H9 (cell line): ENCODE data around the gene MED8. TPM values are rescaled to one million over a fixed set of nuclear protein-coding genes. Genes with fewer than 3 reads are reported as not detected.

Source experiments
- DNase-seq: peaks from one replicate; pipeline ENCODE4 v3.0.0-alpha.2; 2017
- H2AFZ ChIP-seq: one replicate; pipeline ENCODE4 v1.6.1; 2013; ENCODE audit warnings: mild to moderate bottlenecking, low read length, control low read depth, moderate library complexity
- H2AK5ac ChIP-seq: 2 replicates; pipeline ENCODE4 v1.6.1; 2013; ENCODE audit warnings: low read length, control low read depth, mixed read lengths; ENCODE audit not compliant: insufficient read length
- H2BK120ac ChIP-seq: one replicate; pipeline ENCODE4 v1.6.1; 2013; ENCODE audit warnings: low read depth, mild to moderate bottlenecking, low read length, control low read depth, inconsistent platforms; ENCODE audit not compliant: poor library complexity, severe bottlenecking
- H2BK12ac ChIP-seq: 2 replicates; pipeline ENCODE4 v1.6.1; 2013; ENCODE audit warnings: low read length, control low read depth, mixed read lengths, low read depth; ENCODE audit not compliant: insufficient read length
- H2BK15ac ChIP-seq: 2 replicates; pipeline ENCODE4 v1.6.1; 2013; ENCODE audit warnings: low read depth, low read length, control low read depth
- H2BK20ac ChIP-seq: one replicate; pipeline ENCODE4 v1.6.1; 2013; ENCODE audit warnings: low read depth, mild to moderate bottlenecking, low read length, control low read depth, inconsistent platforms; ENCODE audit not compliant: poor library complexity, severe bottlenecking
- H2BK5ac ChIP-seq: 2 replicates; pipeline ENCODE4 v1.6.1; 2013; ENCODE audit warnings: low read length, control low read depth, mixed read lengths; ENCODE audit not compliant: insufficient read length
- H3K14ac ChIP-seq: 2 replicates; pipeline ENCODE4 v1.6.1; 2013; ENCODE audit warnings: low read length, control low read depth; ENCODE audit not compliant: insufficient read depth
- H3K18ac ChIP-seq: 2 replicates; pipeline ENCODE4 v1.6.1; 2013; ENCODE audit warnings: low read depth, mild to moderate bottlenecking, mixed read lengths, low read length, control low read depth; ENCODE audit not compliant: insufficient read length
- H3K23ac ChIP-seq: 2 replicates; pipeline ENCODE4 v1.6.1; 2013; ENCODE audit warnings: low read length, control low read depth, mixed read lengths, low read depth; ENCODE audit not compliant: insufficient read length
- H3K23me2 ChIP-seq: 2 replicates; pipeline ENCODE4 v1.6.1; 2013; ENCODE audit warnings: low read depth, mild to moderate bottlenecking, mixed read lengths, low read length, control low read depth; ENCODE audit not compliant: insufficient read length, poor library complexity, severe bottlenecking
- H3K27ac ChIP-seq: 2 replicates; pipeline ENCODE4 v1.5.1; 2013; ENCODE audit warnings: low read length, control low read depth, mixed read lengths, low read depth; ENCODE audit not compliant: insufficient read length
- H3K27me3 ChIP-seq: 2 replicates; pipeline ENCODE4 v1.6.1; 2013; ENCODE audit warnings: low read length, control low read depth, inconsistent platforms; ENCODE audit not compliant: insufficient read depth
- H3K4ac ChIP-seq: 2 replicates; pipeline ENCODE4 v1.6.1; 2013; ENCODE audit warnings: low read depth, mild to moderate bottlenecking, control low read depth, inconsistent platforms, low read length, moderate library complexity
- H3K4me1 ChIP-seq: 2 replicates; pipeline ENCODE4 v1.6.1; 2013; ENCODE audit warnings: low read length, control low read depth, inconsistent platforms; ENCODE audit not compliant: insufficient read depth
- H3K4me2 ChIP-seq: 2 replicates; pipeline ENCODE4 v1.6.1; 2013; ENCODE audit warnings: low read length, control low read depth, mixed read lengths; ENCODE audit not compliant: insufficient read length, insufficient read depth
- H3K56ac ChIP-seq: 2 replicates; pipeline ENCODE4 v1.6.1; 2013; ENCODE audit warnings: low read depth, mild to moderate bottlenecking, mixed read lengths, low read length, control low read depth; ENCODE audit not compliant: insufficient read length
- H3K79me1 ChIP-seq: 2 replicates; pipeline ENCODE4 v1.6.1; 2013; ENCODE audit warnings: low read depth, mild to moderate bottlenecking, moderate library complexity, low read length, control low read depth, inconsistent platforms; ENCODE audit not compliant: insufficient read depth, poor library complexity, severe bottlenecking
- H3K79me2 ChIP-seq: 2 replicates; pipeline ENCODE4 v1.6.1; 2013; ENCODE audit warnings: low read length, control low read depth, inconsistent platforms; ENCODE audit not compliant: insufficient read depth
- H3K9ac ChIP-seq: 2 replicates; pipeline ENCODE4 v1.6.1; 2013; ENCODE audit warnings: low read length, control low read depth, mixed read lengths; ENCODE audit not compliant: insufficient read length; ENCODE audit errors: extremely low read depth
- H3K9me3 ChIP-seq: one replicate; pipeline ENCODE4 v1.6.1; 2013; ENCODE audit warnings: low read depth, low read length, inconsistent platforms; ENCODE audit not compliant: control insufficient read depth
- H3T11ph ChIP-seq: one replicate; pipeline ENCODE4 v1.6.1; 2013; ENCODE audit warnings: mild to moderate bottlenecking, low read length, control low read depth, inconsistent platforms
- H4K20me1 ChIP-seq: one replicate; pipeline ENCODE4 v1.6.1; 2013; ENCODE audit not compliant: control insufficient read depth, insufficient read length, insufficient read depth
- H4K5ac ChIP-seq: 2 replicates; pipeline ENCODE4 v1.6.1; 2013; ENCODE audit warnings: low read depth, mild to moderate bottlenecking, mixed read lengths, low read length, control low read depth; ENCODE audit not compliant: insufficient read length
- H4K8ac ChIP-seq: replicated peaks from 2 replicates; pipeline ENCODE4 v1.6.1; 2013; ENCODE audit warnings: low read length, control low read depth, mixed read lengths, low read depth; ENCODE audit not compliant: insufficient read length
- H4K91ac ChIP-seq: 2 replicates; pipeline ENCODE4 v1.6.1; 2013; ENCODE audit warnings: low read depth, mild to moderate bottlenecking, moderate library complexity, mixed read lengths, low read length, control low read depth; ENCODE audit not compliant: insufficient read length
- H3K27ac Mint-ChIP-seq, 3 experiments: 2 replicates in 2 of 3; 3 replicates in 1 of 3; pipeline ENCODE4 v1.8.0; 2020 to 2021; ENCODE audit warnings: mixed read lengths in 3 of 3, mild to moderate bottlenecking in 1 of 3, moderate library complexity in 1 of 3
- H3K27me3 Mint-ChIP-seq: 2 replicates; pipeline ENCODE4 v1.8.0; 2021; ENCODE audit warnings: low read depth, mild to moderate bottlenecking, moderate library complexity, mixed read lengths
- H3K36me3 Mint-ChIP-seq, 3 experiments: 2 replicates in 2 of 3; 3 replicates in 1 of 3; pipeline ENCODE4 v1.8.0; 2020 to 2021; ENCODE audit warnings: low read depth in 3 of 3, mixed read lengths in 3 of 3; ENCODE audit not compliant: insufficient read depth in 1 of 3
- H3K4me1 Mint-ChIP-seq, 2 experiments: 2 replicates each; pipeline ENCODE4 v1.8.0; 2020; ENCODE audit warnings: mixed read lengths in 2 of 2
- H3K4me3 Mint-ChIP-seq, 2 experiments: 2 replicates in 1 of 2; 3 replicates in 1 of 2; pipeline ENCODE4 v1.8.0; 2020 to 2021; ENCODE audit warnings: mild to moderate bottlenecking in 2 of 2, mixed read lengths in 2 of 2, moderate library complexity in 1 of 2
- H3K9me3 Mint-ChIP-seq, 2 experiments: 2 replicates in 1 of 2; 3 replicates in 1 of 2; pipeline ENCODE4 v1.8.0; 2020; ENCODE audit warnings: mild to moderate bottlenecking in 2 of 2, mixed read lengths in 2 of 2, moderate library complexity in 1 of 2
- WGBS: extraction: QIAGEN DNeasy Blood & Tissue Kit; methylation state at CpG from one replicate; pipeline ENCODE4 v1.1.7; 2013; ENCODE audit warnings: missing lambda C conversion rate, low lambda C conversion rate, mixed read lengths; ENCODE audit not compliant: insufficient read length; ENCODE audit errors: extremely low coverage; 5-methylcytosine and 5-hydroxymethylcytosine counted together
- total RNA-seq: library from RNA; stranded (reverse); gene quantifications from 2 replicates; pipeline ENCODE4 v1.2.1, GENCODE V29; 2021
- TF ChIP-seq, protein P1 (sequence below): fragments of 200-600 bp; sonication (generic); conservative IDR thresholded peaks from 3 replicates; pipeline ENCODE4 v1.8.0; 2021; ENCODE audit warnings: antibody characterized with exemption, mild to moderate bottlenecking

Gene MED8
- total RNA-seq, 1 experiment from 2014 or later = 23.0 TPM

DNA sequence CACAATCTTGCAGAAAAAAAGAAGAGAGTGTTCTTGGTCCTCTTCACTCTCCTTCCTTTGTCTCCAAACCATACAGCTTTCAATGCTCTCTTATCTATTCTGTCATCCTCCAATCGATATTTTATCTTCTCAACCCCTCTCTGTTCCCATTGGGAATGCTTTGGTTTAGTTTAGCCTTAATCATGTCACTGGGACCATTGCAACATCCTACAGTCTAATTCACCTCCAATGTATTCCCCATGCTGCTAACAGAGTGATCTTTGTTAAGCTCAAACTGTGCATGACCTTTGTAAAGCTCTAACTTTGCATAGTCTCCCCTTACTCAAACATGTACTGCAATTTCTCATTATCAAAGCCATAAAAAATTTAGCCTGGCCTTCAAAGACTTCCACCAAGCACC, 49.0 kb downstream of the MED8 start:
- Histone ChIP-seq H3K9ac (no peak overlapping the region), H3K4ac (no peak overlapping the region), H3K79me2 (no peaks in the 10 kb centered on the region), H3K23ac (no peak overlapping the region), H4K5ac (no peak overlapping the region), H2BK20ac (no peak overlapping the region), H3K4me2 (no peak overlapping the region), H2BK15ac (no peak overlapping the region; the same call in 1 of the 2 replicates), H4K20me1 (no peaks in the 10 kb centered on the region), H3K56ac (no peak overlapping the region), H2BK120ac (no peak overlapping the region), H3K18ac (no peak overlapping the region), H3K14ac (no peak overlapping the region), H3K27me3 (no peaks in the 10 kb centered on the region), H2BK12ac (no peak overlapping the region), H3K23me2 (no peaks in the 10 kb centered on the region), H3K9me3 (no peaks in the 10 kb centered on the region), H2AFZ (no peak overlapping the region), H2BK5ac (no peak overlapping the region), H4K91ac (no peak overlapping the region), H4K8ac (no peak overlapping the region), H2AK5ac (no peak overlapping the region), H3K4me1 (no peaks in the 10 kb centered on the region), H3T11ph (no peak overlapping the region), H3K27ac (no peak overlapping the region), H3K79me1 (no peaks in the 10 kb centered on the region)
- H3K4me3 Mint-ChIP-seq = no peak overlapping the region
- WGBS = 100% methylated on average over 1 of the region's 1 CpG
- H3K36me3 Mint-ChIP-seq = no peaks in the 10 kb centered on the region
- H3K9me3 Mint-ChIP-seq = no peaks in the 10 kb centered on the region
- H3K27ac Mint-ChIP-seq = no peak overlapping the region
- peaks cover 4 to 5% of the 10 kb centered on the region in 2 experiments for H3K4me1 Mint-ChIP-seq
- DNase-seq = no peak
- peaks cover 20% of the 10 kb centered on the region for H3K27me3 Mint-ChIP-seq
- TF ChIP-seq, protein P1, sequence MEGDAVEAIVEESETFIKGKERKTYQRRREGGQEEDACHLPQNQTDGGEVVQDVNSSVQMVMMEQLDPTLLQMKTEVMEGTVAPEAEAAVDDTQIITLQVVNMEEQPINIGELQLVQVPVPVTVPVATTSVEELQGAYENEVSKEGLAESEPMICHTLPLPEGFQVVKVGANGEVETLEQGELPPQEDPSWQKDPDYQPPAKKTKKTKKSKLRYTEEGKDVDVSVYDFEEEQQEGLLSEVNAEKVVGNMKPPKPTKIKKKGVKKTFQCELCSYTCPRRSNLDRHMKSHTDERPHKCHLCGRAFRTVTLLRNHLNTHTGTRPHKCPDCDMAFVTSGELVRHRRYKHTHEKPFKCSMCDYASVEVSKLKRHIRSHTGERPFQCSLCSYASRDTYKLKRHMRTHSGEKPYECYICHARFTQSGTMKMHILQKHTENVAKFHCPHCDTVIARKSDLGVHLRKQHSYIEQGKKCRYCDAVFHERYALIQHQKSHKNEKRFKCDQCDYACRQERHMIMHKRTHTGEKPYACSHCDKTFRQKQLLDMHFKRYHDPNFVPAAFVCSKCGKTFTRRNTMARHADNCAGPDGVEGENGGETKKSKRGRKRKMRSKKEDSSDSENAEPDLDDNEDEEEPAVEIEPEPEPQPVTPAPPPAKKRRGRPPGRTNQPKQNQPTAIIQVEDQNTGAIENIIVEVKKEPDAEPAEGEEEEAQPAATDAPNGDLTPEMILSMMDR = no peak
